ENCODE data around the gene CCDC171.

GRCh38 chr9:15834541-15834940, 281.7 kb downstream of the CCDC171 start:
- TF ChIP-seq CTCF (IDR thresholded peaks at IDR 0.05) (no peak), POLR2A (IDR thresholded peaks at IDR 0.05) (no peak), POLR2AphosphoS5 (IDR thresholded peaks at IDR 0.05) (no peak), EP300 (IDR thresholded peaks at IDR 0.05; ENCODE audit: low read depth) (no peak)
